M059J (cell line): ENCODE measurements around the gene SPATA25. TPM values are rescaled to one million over a fixed set of nuclear protein-coding genes. Genes with fewer than 3 reads are reported as not detected.

ENCODE experiments used
- DNase-seq: peaks from one replicate; pipeline ENCODE4 v3.0.0-alpha.2; 2012; ENCODE audit warnings: low read depth
- total RNA-seq: library from RNA; depleted of rRNA; stranded (reverse); fragments of >200 nt; shearing (Covaris generic); gene quantifications from 2 replicates; pipeline ENCODE4 v1.2.3, GENCODE V29; 2014

The SPATA25 gene
- total RNA-seq, 1 experiment from 2014 or later: 0.52 TPM

DNA sequence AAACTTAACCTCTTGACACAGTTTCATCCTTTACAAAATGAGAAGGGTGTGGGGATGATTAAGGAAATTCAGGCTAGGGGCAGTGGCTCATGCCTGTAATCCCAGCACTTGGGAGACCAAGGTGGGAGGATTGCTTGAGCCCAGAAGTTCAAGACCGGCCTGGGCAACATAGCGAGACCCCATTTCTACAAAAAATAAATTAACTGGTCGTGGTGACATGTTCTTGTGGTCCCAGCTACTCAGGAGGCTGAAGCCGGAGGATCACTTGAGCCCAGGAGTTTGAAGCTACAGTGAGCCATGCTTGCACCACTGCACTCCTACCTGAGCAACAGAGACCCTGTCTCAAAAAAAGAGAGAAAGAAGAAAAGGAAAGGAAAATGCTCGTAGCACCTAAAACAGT lies 21.0 kb downstream of the SPATA25 start:
- DNase-seq: no peak

DNA sequence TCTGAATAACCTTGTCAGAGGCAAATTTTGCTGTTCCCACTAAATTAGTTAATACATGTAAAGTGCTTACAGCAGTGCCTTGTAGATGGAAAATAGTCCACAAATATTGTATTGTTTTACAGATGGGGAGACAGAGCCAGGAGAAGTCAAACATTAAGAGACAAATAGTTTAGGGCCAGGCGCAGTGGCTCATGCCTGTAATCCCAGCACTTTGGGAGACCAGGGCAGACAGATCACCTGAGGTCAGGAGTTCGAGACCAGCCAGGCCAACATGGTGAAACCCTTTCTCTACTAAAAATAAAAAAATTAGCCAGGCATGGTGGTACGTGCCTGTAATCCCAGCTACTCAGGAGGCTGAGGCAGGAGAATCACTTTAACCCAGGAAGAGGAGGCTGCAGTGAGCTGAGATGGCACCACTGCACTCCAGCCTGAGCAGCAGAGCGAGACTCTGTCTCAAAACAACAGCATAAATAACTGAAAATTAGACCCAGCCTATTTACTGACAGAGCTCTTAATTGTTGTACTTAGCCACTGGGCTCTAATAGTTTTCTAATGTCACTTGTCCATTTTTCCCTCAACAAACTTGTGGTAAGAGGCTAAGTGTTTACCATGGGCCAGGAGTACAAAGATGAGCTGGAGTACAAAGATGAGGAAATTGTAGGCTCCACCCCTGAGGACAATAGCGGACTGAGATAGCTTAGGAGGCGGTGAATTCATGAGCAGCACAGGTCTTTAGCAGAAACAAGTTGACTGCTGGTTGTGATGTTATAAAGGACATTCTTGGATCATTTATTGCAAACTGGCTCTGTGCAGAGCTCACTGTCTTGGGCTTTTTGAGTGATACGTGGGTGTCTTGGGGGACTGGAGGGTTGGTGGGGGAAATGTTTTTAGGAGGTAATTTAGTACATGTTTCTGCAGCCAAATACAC lies 23.6 kb downstream of the SPATA25 start:
- no peak for DNase-seq

DNA sequence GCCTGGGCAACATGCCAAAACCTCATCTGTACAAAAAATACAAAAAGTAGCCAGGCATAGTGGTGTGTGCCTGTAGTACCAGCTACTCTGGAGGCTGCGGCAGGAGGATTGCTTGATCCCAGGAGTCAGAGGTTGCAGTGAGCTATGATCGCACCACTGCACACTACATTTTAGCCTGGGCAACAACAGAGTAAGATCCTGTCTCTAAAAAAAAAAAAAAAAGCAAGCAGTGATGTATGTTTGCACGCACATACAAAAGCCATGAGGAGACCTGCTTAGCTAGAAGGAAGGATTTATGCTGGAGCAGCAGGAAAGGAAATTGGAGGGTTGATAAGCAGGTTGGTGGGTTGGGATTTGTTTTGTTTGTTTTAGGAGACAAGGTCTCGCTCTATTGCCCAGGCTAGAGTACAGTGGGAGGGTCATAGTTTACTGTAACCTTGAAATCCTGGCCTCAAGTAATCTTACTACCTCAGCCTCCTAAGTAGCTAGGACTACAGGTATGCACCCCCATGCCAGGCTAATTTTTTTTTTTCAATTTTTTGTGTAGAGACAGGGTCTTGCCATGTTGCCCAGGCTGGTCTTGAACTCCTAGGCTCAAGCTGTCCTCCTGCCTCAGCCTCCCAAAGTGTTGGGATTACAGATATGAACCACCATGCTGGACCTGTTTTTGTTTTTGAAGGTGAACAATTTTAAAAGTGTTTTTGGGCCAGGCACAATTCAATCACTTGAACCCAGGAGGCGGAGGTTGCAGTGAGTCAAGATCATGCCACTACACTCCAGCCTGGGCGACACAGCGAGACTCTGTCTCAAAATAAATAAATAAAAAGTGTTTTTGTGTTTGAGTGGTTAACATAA lies 26.0 kb downstream of the SPATA25 start:
- DNase-seq: peak; percentile 58

DNA sequence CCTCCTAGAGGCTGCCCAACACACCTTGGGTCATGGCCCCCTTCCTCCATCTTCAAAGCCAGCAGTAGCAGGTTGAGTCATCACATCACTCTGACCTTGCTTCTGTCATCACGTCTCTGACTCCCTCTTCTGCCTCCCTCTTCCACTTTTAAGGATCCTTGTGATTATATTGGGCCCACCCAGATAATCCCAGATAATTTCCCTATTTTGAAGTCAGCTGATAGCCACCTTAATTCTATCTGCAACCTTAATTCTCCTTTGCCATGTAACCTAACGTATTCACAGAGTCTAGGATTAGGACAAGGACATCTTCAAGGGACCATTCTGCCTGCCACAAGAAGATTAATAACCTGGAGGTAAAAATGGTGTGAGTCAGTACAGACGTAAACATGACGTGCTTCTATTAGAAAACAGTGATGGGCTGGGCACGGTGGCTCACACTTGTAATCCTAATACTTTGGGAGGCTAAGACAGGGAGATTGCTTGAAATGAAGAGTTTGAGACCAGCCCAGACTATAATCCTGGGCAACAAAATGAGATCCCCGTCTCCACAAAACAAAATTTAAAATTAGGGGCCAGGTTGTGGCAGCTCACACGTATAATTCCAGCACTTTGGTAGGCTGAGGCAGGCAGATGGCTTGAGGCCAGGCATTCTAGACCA lies 26.7 kb downstream of the SPATA25 start:
- peak; percentile 80 for DNase-seq

DNA sequence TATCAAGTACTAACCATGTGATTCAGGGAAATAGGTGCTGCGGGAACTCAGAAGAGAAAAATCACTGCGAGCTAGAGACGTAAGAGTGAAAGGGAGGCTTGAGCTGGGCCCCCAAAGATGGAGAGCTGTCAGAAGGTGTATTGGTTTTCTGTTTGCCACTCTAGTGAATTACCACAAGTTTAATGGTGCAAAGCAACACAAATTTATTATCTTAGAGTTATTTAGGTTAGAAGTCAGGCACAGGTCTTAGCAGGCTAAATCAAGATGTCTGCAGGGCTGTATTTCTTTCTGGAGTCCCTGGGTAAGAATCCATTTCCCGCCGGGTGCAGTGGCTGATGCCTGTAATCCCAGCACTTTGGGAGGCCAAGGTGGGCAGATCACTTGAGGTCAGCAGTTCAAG lies 27.5 kb downstream of the SPATA25 start:
- DNase-seq: no peak

DNA sequence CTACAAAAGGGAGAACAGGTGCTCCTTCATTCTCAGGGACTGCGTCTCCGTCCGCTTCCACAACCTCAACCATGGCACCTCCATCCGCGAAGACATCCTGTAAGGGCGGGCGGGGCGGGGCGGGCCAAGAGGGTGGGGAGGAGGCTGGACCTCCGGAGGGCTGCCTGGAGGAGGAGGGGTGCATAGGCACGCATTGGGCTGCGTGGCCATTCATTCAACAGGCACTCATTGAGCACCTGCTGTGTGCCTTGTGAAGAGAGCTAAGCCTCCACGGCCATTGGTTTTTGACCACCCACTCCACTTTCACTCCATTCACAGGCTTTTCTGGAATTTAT lies 29.6 kb downstream of the SPATA25 start:
- DNase-seq: no peak

DNA sequence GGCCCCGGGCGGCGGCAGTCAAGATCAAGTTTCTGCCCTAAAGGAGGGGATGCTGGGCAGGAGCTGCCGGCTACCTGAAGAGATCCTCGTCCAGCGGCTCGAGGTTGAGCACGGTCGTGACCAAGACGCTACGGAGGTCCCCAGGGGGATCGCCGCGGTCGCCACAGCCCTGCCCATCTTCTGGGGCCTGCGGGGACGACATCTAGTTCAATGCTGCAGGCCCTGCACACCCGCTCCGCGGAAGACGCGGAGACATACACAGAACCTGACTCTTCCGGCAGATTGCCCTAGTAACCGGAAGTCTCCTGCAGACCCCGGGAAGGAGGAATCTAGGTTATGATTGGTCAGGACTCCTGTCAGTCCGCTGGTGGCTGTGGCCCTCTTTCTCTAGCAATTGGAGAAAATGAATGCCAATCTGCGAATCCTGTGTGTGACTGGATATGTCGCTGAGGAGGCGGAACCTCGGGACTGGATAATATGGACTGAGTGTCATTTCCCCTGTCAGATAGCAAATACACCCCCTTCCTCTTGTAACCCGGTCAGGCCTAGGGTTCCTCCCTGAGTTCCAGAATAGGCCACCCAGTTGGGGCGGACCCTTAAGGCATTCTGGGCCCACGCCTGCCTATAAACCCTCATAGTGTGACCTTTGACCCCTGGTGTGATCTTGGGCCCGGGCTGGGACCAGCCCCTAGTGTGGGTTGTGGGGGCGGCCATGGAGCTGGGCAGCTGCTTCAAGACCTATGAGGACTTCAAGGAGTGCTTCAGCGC lies 30.1 kb downstream of the SPATA25 start, which contains the start of the genes ACOT8 and ZSWIM3:
Gene ACOT8 (minus strand): TSS at position 279 of the 768 bp plus-strand sequence. CDS start 77 bp downstream, at position 202.
Gene ZSWIM3 (plus strand): TSS at position 501 of the 768 bp plus-strand sequence. CDS start 212 bp downstream, at position 713.
- peak; percentile 100 for DNase-seq

DNA sequence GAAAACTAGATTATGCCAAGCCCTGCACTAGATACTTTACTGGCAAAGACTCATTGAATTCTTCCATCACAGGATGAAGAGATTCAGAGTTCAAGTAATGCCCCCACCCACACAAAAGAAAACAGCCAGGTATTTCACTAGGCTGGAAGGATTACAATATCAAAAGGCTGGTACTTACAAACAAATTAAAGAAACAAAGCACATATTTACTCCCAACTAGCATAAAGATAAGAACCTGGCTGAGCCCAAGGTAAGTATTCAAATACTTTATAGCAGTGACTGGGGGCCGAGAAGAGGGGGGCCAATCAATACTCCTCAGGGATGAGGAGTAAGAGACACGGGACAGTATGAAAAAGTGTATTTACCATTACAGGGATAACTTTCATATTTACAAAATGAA lies 33.9 kb downstream of the SPATA25 start:
- no peak for DNase-seq

DNA sequence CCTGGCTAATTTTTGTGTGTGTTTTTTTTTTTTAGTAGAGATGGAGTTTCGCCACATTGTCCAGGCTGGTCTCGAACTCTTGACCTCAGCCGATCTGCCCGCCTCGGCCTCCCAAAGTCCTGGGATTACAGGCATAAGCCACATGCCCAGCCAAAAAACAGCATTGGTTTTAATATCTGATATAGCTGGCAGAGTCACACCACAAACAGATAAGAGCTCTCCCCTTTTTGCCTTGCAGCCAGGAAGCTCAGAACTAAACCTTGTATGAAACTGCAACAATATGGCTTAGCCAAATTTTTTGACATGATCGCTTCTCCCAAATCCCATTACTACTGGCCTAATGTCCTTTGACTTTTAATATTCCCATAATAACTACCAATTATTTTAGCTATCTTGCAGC lies 35.1 kb downstream of the SPATA25 start:
- DNase-seq: no peak

DNA sequence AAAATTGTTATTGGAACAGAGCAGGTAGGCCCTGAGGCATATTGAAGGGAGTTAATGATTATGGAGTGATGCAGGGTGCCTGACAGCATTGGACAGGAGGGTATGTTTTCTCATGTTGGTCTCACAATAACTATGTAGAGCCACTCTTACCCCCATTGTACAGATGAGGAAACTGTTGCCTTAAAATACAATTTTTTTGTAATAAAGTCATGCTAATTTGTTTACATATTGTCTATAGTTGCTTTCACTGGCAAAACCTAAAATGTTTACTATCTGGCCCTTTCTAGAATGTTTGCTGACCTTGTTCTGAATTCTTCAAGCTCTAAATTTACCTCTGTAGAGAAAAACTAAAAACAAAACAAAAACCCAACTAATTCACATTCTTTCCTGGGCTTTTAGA lies 35.9 kb downstream of the SPATA25 start:
- no peak for DNase-seq

DNA sequence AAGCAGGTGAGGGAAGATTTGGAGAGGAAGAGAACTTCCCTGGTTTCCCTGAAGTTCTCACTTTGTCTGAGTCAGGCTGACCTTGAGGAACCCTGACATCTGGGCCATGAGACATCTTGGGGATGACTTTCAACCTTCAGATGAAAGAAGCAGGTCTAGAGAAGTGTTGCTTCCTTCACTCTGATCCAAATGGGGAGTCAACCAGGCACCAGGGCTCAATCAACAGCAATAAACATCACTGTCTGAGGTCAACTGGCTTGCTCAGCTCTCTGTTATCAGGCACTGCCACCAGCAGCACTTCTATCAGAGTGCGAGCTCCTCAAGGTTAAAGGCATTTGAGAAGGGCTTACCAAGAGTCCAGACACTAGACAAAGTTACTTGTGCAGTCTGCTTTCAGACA lies 36.5 kb downstream of the SPATA25 start:
- DNase-seq: no peak

DNA sequence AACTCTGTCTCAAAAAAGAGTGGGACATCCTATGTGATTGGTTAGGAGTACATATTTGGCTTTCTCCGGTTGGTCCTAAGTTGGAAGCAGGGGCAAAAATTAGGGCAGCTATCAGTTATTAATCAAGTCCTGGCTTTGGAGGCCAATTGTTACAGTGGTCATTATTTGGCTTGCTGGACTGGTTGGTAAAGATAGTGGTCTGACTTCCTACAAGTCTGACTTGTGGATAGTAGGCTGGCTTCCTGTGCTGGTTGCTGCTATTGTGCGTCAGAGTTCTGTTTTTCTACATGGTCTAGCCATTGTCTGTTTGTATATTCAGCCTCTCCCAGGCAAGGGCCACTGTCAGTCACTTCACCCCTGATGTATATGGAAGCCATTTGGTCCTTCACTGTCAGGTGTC lies 37.2 kb downstream of the SPATA25 start:
- DNase-seq: no peak

DNA sequence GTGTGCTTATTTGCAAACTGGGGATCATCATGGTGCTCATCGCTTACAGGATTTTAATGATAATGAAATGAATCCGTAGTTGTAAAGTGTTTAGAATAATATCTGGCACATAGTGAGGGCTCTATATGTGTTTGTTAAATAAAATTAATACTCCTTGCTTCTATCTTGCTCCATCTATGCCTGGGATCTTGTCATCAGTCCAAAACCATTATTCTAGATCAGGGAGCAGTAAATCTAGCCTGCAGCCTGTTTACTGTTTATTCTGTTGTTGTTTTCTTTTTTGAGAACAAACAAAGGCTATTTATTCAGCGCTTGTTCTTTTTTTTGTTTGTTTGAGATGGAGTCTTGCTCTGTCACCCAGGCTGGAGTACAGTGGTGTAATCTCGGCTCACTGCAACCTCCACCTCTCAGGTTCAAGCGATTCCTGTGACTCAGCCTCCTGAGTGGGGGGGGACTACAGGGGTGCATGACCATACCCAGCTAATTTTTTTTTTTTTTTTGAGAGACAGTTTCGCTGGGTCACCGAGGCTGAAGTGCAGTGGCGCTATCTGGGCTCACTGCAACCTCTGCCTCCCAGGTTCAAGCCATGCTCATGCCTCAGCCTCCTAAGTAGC lies 38.3 kb downstream of the SPATA25 start:
- no peak for DNase-seq

DNA sequence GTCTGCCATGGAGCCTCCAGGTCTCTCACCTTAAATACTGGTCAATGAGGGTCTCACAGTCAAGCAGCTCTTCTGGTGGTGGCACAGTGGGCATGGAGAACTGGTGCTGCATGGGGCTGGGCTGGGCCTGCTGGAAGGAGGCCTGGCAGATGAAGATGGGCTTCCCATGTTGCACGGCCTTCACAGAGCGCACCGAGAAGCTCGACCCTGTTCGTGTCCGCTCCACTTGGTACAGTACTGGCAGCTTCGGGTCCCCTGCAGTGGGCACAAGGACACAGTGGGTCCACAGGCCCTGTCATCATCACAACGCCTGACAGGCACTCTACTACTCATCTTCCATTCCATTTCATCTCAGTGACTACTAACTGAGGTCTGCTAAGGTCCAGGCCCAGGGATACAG lies 39.0 kb downstream of the SPATA25 start:
- no peak for DNase-seq

DNA sequence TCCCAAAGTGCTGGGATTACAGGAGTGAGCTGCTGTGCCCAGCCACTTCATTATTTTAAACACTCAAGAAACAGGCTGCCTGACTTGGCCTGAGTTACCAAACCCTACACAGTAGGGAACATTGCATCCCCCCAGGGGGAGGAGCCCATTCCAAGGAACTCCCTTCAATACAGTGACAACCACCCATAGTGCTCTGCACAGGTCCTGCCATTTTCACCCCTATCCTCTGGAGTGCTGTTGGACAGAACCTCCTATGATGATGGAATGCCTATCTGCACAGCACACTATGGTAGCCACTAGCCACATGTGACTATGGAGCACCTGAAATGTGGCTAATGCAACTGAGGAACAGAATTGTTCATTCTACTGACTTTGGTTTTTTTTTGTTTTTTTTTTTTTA lies 42.0 kb downstream of the SPATA25 start:
- DNase-seq: no peak

DNA sequence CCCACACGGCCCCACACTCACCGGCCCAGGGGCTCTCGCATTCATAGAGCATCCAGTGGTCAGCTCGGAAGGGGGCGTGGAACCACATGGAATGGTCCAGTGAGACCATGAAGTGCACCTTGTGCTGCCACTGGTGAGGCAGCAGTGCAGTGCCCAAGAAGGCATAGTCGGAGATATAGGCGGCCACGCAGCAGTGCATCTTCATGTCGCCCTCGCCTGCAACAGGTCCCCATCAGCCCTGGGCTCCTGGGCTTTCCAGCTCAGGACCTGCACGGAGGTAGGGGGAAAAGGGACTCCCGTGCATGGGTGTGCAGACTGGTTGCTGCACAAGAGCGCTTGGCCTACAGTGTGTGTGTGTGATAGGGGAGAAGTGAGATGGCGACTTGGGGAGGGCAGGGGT lies 43.9 kb downstream of the SPATA25 start:
- no peak for DNase-seq

DNA sequence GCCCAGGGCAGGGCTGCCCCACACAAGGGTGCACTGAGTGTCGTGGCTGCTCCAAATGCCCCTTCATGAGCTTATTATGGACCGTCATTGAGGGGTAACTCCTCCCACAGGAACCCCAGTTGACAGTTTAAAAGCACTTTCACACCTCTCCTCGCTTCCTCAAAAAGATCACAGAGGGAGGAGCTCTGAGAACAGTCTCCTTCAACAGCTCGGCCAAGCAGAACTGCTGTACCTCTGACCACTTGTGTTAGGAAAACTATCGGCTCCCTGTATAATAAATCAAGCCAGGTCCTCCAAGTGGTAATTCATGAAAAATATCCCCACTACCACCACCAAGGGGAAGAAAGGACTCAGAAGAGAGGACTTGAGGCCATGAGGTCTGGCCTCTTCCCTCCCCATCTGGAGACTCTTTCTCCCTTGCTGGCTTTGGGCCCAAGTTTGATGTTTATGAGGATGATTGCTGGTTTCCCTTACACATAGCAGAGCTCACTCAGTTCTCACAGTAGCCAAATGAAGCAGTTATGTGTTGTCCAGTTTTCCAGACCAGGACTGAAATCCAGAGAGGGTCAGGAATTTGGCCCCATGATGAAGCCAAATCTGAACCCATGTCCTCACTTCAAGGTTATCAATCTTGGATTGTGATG lies 45.1 kb downstream of the SPATA25 start:
- peak; percentile 58 for DNase-seq

DNA sequence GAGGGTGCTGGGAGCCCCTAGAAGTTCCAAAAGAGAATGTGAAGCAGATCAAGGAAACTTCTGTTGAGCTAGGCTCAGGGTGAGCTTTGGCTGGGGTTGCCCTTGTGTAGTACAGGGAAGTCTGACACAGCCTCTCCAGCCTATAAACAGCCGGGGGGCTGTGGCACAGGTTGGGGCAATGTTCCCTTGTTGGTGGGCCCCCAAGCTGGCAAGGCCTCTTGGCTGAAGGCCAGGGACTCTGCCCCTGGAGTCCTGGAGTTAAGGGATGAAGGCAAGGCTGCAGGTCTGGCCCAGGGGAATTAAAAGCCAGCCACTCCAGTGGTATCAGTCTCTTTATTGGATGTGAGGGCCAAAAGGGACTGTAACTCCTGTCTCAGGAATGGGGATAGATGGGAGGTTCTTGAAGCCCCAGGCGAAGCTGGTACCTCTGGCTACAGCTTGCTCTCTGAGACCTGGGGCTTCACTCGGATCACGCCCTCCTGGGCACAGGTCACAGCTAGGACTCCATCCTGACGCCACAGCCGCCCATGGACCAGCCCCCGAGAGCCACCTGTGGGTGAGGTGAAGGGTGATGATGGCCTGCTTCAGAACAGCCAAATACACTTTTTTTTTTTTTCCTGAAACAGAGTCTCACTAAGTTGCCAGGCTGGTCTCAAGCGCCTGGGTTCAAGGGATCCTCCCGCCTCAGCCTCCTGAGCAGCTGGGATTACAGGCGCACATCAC lies 45.9 kb downstream of the SPATA25 start:
- DNase-seq: no peak

DNA sequence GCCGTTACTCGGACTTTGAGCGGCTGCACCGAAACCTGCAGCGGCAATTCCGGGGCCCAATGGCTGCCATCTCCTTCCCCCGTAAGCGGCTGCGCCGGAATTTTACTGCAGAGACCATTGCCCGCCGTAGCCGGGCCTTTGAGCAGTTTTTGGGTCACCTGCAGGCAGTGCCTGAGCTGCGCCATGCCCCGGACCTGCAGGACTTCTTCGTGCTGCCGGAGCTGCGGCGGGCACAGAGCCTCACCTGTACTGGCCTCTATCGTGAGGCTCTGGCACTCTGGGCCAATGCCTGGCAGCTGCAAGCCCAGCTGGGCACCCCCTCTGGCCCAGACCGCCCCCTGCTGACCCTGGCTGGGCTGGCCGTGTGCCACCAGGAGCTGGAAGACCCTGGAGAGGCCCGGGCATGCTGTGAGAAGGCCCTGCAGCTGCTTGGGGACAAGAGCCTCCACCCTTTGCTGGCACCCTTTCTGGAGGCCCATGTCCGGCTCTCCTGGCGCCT lies 46.7 kb downstream of the SPATA25 start:
- DNase-seq: no peak

DNA sequence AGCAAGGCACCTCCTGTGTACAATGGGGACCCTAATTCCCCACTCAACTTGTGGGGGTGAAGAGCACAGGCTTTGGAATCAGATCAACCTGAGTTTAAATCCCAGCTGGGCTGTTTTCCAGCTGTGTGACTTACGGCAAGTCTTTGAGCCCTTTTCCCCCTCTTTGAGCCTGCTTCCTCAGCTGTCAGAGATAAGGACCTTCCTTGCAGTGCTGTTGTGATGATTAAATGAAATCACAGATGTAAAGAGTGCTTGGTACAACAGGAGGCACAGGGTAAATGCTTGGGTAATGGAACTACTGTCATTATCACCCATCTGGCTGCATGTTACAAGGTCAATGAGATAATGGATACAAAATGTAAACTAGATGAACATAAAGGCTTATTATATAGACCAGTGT lies 50.6 kb downstream of the SPATA25 start:
- DNase-seq: no peak
